Activated CD4-positive, alpha-beta T cell treated with anti-CD3 and anti-CD28 coated beads, Interleukin-2, amount 50 U/mL, for 48 hours (primary cell): Measurements from ENCODE around the gene UNG.
"Not testable (repeated sequence)": the region's sequence is repeated elsewhere in the genome, so short reads cannot be mapped to it uniquely, and the experiment has no call there.

Source experiments
- DNase-seq, 2 experiments: peaks; one replicate each; pipeline ENCODE4 v3.0.0-alpha.2; 2020

The UNG gene

DNA sequence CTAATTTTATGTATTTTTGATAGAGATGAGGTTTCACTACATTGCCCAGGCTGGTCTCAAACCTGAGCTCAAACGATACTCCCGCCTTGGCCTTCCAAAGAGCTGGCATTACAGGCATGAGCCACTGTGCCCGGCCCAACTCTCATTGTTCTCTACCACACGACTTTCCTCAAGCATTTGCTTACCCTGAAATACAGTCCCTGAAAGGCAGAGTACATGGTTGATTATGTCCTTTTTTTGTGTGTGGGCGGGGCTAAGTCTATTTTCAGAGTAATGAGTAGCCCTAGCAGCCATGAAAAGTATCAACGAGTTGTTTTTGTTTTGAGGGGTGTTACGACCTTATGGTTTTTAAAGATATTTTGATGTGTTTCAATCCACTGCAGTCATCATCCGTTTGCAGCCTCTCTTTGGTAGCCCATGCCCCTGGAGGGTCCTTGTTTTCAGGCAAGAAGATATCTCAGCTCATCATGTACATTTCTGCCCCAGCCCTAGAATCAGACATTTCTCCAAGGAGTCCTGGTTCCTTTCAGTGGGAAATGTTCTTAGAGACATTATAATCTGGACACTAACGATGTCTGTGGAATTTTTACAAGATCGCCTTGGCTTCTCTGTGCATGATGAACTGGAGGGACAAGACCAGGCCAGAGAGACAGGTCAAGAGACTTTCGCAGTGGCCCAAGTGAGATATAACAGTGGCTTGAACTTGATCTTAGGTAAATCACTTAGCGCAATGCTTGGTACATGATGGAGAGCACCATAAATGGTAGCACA lies 27.7 kb downstream of the UNG start:
- DNase-seq, result no peak

DNA sequence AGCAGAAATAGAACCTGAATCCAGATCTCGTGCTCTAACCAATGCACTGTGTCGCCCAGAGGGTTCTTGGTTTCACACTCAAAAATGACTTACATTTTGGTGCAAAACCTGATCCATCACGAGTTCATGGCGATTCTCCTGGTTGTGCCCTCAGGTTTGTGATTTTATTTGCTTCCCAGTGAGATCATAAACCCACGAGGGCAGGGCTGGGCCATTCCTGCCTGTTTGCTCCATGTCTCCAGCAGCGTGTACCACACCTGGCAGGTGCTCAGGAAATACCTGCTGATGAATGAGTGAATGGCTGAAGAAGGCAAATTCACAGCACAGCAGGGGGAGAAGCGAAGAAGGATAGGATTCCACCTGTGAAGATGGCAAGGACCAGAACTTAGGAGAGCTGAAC lies 28.4 kb downstream of the UNG start:
- DNase-seq, result no peak

DNA sequence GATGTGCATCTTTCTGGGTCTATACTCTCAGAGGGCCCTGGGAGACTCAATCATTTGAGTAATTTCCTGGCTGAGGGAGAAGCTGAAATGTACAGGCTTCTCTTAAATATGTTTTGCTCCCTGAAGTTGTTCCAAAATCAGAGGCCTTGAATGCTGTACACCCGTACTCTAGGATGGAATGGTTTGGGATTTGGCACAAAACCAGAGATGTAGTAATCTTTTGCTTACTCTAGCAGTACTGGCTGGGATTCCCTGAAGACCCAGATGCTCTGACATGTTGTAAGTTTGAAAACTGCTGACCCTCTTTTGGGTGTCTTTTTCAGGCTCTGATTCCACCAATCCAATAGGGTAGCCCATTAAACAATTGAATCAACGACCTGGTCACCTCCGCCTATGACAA lies 29.4 kb downstream of the UNG start:
- no peak for DNase-seq

GRCh38 chr12:109127533-109128242 lies 30.3 kb downstream of the UNG start:
- DNase-seq, result no peak

- no peak for DNase-seq
These were observed 33.1 kb downstream of the UNG start for GRCh38 chr12:109130297-109131153.

- no peak for DNase-seq
These were observed 34.0 kb downstream of the UNG start for GRCh38 chr12:109131154-109132050.

DNA sequence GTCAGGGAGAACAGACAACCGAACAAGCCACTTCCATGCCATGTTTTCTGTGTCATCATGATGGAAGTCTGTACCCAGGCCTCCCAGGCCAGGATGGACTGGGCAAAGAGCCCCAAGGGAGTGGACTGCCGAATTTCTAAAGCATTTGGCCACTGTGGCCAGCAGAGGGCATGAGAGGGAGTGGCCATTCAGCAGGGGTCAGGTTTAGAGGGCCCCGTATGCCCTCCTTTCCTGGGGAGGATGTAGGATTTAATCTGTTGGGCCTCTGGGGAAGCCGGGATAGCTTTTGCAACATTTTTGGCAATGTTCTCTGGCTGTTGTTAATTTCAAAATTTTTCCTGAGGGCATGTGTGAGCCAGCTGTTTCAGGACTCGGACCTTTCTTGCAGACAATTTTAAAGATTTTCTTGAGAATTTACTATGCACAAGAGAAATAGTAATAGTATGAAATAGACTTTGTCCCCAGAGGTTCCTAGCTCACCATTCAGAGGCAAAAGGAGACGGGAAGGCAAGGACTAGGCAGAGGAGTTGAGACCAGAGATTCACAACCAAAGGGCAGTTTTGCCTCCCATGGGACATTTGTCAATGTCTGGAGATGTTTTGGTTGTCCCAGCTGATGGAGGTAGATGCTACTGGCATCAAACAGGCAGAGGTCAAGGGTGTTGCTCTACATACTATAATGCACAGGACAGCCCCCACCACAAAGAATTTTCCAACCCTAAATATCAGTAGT lies 37.0 kb downstream of the UNG start:
- no peak for DNase-seq

- DNase-seq, result no peak
These were observed 39.7 kb downstream of the UNG start for GRCh38 chr12:109137055-109137454.

GRCh38 chr12:109139360-109139759 lies 42.0 kb downstream of the UNG start:
- no peak for DNase-seq

DNA sequence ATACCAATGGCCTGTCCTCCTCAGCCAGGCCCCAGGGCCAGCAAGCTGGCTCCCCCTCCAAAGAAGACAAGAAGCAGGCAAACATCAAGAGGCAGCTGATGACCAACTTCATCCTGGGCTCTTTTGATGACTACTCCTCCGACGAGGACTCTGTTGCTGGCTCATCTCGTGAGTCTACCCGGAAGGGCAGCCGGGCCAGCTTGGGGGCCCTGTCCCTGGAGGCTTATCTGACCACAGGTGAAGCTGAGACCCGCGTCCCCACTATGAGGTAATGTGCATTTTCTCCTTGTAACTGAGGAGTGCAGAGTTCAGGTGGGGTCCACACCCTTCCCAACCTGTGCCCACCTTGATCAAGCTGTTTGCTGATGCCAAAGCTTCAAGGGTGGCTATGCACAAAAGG lies 42.4 kb downstream of the UNG start:
- no peak for DNase-seq

- DNase-seq, result no peak
These were observed 43.2 kb downstream of the UNG start for GRCh38 chr12:109140560-109140959.

DNA sequence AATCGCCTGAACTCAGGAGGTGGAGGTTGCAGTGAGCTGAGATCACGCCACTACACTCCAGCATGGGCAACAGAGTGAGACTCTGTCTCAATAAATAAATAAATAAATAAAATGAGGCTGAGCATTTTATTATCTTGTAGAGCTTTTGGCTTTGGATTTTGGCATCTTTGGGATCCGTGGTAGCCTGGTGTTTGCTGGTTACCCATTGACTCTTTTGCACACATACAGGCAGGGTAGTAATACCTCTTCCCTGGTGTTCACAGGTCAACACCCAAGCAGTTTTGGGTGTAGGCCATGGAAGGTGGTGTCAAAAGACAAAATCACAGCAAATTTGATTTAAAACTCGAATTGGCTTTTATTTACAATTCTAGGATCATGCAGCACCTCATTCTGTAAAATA lies 46.8 kb downstream of the UNG start:
- DNase-seq, result no peak

GRCh38 chr12:109147126-109147525 lies 49.7 kb downstream of the UNG start:
- not testable (repeated sequence) for DNase-seq

DNA sequence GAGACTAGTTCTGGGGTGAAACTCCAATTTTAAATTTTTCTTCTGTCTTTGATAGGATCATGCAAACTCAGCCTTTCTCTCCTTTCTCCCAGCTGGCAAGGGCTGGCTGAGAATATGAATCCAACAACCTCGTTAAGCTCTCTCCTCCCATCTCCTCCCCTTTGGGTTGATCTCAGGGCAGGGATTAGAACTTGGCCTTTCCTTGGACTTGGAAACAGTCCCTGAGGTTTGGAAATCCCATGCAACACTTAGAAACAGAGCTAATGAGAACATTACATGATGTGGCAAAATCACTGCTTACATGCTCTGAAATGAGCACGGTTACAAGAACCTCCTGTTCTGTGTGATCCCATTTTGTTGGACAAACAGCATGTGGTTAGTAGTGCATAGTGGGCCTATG lies 50.6 kb downstream of the UNG start:
- no peak for DNase-seq

DNA sequence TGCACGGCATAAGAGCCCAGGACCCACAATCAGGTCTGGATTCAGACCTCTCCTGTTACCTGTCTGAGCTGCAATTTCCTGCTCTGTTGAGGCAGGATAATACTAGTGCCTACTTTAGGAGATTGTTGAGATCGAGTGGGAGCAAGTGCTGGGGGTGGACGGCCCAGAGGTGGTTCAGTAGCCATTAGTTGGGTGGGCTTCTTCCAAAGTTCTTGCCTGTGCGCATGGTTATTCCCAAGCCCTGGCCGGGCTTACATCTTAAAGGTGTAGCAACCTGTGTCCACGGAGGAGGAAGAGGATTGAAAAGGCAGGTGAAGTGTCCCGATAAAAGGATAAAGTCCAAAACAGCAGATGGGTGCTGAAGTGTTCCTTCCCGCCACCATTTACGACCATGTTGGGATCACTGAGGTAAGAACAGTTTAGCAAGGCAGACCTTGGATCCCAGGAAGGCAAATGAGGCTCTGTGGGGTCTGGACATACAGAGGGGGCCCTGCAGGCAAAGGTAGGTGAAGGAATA lies 52.8 kb downstream of the UNG start:
- no peak for DNase-seq

- DNase-seq, result no peak
These were observed 54.1 kb downstream of the UNG start for GRCh38 chr12:109151457-109151856.

- peak in 1 of 2 experiments; percentile 10 for DNase-seq
These were observed 56.5 kb downstream of the UNG start for GRCh38 chr12:109153821-109154441.

DNA sequence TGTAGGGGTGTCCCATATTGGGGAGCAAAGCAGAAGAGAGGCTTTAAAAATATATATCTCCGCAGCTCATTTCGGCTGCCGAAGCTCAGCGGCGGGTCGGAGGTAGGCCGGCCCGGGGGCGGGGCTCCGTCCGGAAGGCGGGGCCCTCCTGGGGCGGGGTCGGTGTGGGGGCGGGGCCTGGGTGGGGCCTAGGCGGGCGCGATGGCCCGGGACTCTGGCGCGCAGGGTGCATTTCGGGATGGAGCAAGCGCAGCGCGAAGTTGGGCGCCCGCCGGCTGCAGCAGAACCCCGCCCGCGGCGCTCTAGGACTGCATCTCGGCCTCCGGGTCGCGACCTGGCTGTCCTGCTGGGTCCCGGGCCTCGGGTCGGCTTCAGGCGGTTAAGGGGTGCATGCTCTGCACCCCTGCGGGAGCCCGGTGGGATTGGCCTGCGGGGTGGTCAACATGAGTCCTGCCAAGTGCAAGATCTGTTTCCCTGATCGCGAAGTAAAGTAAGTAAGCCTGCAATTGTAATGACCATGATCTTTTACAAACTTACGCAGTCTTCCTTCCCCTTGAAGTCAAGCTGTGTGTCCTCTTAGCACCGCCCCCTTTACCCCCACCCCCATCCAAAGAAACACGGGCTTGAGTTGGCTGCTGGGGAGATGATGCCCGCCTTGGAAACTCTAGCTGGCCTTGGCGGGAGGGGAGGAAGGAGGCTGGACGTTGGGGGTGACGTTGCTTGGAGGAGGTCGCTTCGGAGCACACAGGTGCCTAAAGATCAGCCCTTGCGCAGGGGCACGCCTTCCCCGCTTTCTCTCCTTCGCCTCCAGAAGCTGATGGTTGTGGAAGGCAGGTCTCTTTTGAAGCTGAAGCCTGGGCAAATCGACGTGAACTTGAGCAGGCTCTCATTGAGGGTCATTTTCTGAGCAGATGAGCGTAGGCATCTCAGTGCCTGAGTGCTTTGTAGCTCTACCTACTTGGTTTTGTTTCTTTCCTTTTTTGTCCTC lies 57.3 kb downstream of the UNG start:
- DNase-seq, result peak; percentile 77 to 85

- no peak for DNase-seq
These were observed 58.6 kb downstream of the UNG start for GRCh38 chr12:109156036-109156435.

- DNase-seq, result no peak
These were observed 59.2 kb downstream of the UNG start for GRCh38 chr12:109156586-109156985.
